Measurements from ENCODE around the gene HUNK. TPM values are rescaled to one million over a fixed set of nuclear protein-coding genes. Genes with fewer than 3 reads are reported as not detected.

Gene HUNK
- total RNA-seq, 1 donor from 2014 or later = 0.44 TPM

DNA sequence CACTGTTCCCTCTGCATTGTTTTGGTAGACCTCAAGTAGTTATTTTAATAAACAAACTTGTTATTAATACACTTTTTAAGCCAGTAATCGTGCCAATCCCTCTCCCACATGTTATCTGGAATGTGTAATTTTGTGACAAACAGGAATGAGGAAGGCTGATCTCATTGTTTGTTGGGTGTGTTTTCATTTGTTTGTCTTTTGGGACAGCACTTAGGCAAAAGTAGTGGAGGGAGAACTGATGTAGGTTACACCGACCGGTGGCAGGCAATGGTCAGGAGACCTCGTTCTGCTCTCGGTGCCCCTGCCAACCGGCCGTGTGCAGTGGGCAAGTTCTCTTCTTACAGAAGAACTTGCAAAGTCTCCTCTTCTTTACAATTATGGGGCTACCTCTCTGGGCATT is 99.8 kb downstream of the HUNK start:
- DNase-seq = no peak
- no peaks in the 10 kb centered on the region for H3K4me1 ChIP-seq
- peaks cover 14% of the 10 kb centered on the region for H3K9me3 ChIP-seq (replicated peaks)
- H3K4me3 ChIP-seq = no peak overlapping the region
- no peak overlapping the region for H3K27ac ChIP-seq (replicated peaks)
- TF ChIP-seq, protein P1, sequence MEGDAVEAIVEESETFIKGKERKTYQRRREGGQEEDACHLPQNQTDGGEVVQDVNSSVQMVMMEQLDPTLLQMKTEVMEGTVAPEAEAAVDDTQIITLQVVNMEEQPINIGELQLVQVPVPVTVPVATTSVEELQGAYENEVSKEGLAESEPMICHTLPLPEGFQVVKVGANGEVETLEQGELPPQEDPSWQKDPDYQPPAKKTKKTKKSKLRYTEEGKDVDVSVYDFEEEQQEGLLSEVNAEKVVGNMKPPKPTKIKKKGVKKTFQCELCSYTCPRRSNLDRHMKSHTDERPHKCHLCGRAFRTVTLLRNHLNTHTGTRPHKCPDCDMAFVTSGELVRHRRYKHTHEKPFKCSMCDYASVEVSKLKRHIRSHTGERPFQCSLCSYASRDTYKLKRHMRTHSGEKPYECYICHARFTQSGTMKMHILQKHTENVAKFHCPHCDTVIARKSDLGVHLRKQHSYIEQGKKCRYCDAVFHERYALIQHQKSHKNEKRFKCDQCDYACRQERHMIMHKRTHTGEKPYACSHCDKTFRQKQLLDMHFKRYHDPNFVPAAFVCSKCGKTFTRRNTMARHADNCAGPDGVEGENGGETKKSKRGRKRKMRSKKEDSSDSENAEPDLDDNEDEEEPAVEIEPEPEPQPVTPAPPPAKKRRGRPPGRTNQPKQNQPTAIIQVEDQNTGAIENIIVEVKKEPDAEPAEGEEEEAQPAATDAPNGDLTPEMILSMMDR (IDR thresholded peaks at IDR 0.05; ENCODE audit: borderline replicate concordance) = no peak
- no peaks in the 10 kb centered on the region for H3K27me3 ChIP-seq (ENCODE audit: low read depth)
- intact Hi-C loops (cut with micrococcal nuclease) = no loop called here
- H3K36me3 ChIP-seq = no peaks in the 10 kb centered on the region

DNA sequence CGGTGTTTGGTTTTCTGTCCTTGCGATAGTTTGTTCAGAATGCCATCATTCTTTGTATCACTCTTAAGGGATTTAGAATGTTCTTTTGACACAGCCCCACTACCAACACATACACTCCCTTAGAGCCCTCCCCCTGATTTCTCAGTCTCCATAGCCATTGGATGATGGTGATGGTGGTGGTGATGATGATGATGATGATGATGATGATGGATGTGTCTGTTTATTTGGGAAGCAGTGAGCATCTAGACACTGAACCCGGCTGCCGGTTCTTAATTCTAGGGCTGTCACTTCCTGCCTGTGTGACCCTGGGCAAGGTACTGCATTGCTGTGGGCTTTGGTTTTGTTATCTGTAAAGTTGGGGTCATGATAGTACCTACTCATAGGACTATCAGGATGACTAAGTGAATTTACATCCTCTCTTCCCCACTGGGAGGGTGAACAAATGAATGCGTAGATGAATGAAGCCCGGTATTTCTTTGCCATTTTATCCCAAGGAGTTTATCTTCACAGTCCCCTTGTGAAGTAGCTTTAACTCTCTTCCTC is 100.7 kb downstream of the HUNK start:
- Histone ChIP-seq H3K9me3 (replicated peaks) (peaks cover 14% of the 10 kb centered on the region), H3K36me3 (no peaks in the 10 kb centered on the region), H3K27ac (replicated peaks) (no peak overlapping the region), H3K4me3 (no peak overlapping the region), H3K4me1 (no peaks in the 10 kb centered on the region), H3K27me3 (ENCODE audit: low read depth) (no peaks in the 10 kb centered on the region)
- no peak for DNase-seq
- TF ChIP-seq, protein P1 (IDR thresholded peaks at IDR 0.05; ENCODE audit: borderline replicate concordance) = no peak
- intact Hi-C loops (cut with micrococcal nuclease) = no loop called here

DNA sequence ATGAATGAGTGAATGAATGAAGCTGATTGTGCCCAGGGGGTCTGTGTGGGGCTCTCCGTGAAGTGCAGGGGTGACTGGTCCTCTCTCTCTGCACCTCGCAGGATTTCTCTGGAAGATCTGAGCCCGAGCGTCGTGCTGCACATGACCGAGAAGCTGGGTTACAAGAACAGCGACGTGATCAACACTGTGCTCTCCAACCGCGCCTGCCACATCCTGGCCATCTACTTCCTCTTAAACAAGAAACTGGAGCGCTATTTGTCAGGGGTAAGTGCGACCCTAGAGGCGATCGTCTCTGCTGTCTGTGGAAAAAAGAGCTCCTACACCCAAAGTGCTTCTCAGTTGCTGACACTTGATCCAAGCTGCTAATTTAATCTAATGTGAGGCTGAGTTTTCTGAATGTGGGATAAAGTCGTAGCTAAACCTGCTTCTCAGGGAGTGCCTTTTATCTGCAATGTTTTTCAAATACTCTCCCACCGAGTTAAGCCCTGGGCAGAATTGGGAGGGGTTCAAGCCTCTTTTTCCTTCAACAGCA is 101.7 kb downstream of the HUNK start:
- H3K9me3 ChIP-seq (replicated peaks) = peaks cover 14% of the 10 kb centered on the region
- no peak overlapping the region for H3K27ac ChIP-seq (replicated peaks)
- DNase-seq = no peak
- H3K4me3 ChIP-seq = no peak overlapping the region
- intact Hi-C loops (cut with micrococcal nuclease) = no loop called here
- TF ChIP-seq, protein P1 (IDR thresholded peaks at IDR 0.05; ENCODE audit: borderline replicate concordance) = no peak
- H3K4me1 ChIP-seq = no peaks in the 10 kb centered on the region
- no peaks in the 10 kb centered on the region for H3K36me3 ChIP-seq
- no peaks in the 10 kb centered on the region for H3K27me3 ChIP-seq (ENCODE audit: low read depth)

DNA sequence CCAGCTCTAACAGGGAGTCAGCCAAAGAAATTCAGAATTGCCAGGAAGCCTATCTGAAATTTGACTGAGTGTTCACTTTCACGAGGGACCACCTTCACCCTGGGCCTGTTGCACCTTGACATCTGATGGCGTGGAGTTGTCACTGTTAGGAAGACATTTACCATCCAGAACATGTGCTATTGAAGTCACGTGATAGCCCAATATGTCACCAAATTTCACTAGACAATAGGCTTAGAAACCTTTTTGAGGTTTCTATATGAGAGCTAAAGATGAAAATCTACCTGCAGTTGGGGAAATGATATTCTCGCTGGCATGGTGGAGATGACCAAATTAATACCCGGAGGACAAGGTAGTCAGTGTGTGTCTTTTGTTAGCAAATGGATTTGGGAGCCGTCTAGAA is 102.7 kb downstream of the HUNK start:
- no peaks in the 10 kb centered on the region for H3K36me3 ChIP-seq
- intact Hi-C loops (cut with micrococcal nuclease) = no loop called here
- H3K4me3 ChIP-seq = no peak overlapping the region
- peaks cover 14% of the 10 kb centered on the region for H3K9me3 ChIP-seq (replicated peaks)
- no peak overlapping the region for H3K27ac ChIP-seq (replicated peaks)
- TF ChIP-seq, protein P1 (IDR thresholded peaks at IDR 0.05; ENCODE audit: borderline replicate concordance) = no peak
- H3K4me1 ChIP-seq = no peaks in the 10 kb centered on the region
- no peaks in the 10 kb centered on the region for H3K27me3 ChIP-seq (ENCODE audit: low read depth)
- no peak for DNase-seq

DNA sequence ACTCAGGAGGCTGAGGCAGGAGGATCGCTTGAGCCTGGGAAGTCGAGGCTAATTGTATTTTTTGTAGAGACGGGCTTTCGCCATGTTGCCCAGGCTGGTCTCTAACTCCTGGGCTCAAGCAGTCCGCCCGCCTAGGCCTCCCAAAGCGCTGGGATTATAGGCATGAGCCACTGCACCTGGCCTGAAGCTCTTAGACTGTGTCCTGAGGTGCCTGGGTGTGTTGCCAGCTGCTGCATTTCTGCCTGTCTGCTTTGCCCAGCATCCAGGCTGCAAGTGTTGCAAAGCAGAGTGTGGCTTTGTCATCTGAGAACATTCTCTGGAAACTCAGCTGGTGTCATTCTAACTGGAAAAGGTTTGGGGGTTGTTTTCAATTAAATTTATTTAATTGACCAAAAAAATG is 105.0 kb downstream of the HUNK start:
- intact Hi-C loops (cut with micrococcal nuclease) = no loop called here
- Histone ChIP-seq H3K4me1 (no peaks in the 10 kb centered on the region), H3K27ac (replicated peaks) (no peak overlapping the region), H3K4me3 (no peak overlapping the region), H3K36me3 (no peaks in the 10 kb centered on the region), H3K9me3 (replicated peaks) (peaks cover 13% of the 10 kb centered on the region), H3K27me3 (ENCODE audit: low read depth) (no peaks in the 10 kb centered on the region)
- TF ChIP-seq, protein P1 (IDR thresholded peaks at IDR 0.05; ENCODE audit: borderline replicate concordance) = no peak
- no peak for DNase-seq
